IPS-18a (cell line): Measurements from ENCODE around the gene C4orf33.

Experiments
- H3K27ac ChIP-seq: one replicate; pipeline ENCODE4 v1.5.1; 2013; ENCODE audit warnings: low read length
- H3K27me3 ChIP-seq: one replicate; pipeline ENCODE4 v1.6.1; 2013; ENCODE audit warnings: mild to moderate bottlenecking, low read length; ENCODE audit not compliant: control insufficient read depth, insufficient read depth
- H3K36me3 ChIP-seq: one replicate; pipeline ENCODE4 v1.6.1; 2013; ENCODE audit warnings: low read depth, low read length; ENCODE audit not compliant: control insufficient read depth
- H3K4me1 ChIP-seq: one replicate; pipeline ENCODE4 v1.6.1; 2013; ENCODE audit warnings: low read depth, low read length; ENCODE audit not compliant: control insufficient read depth
- H3K4me3 ChIP-seq: one replicate; pipeline ENCODE4 v1.5.1; 2013; ENCODE audit warnings: low read length
- H3K9ac ChIP-seq: one replicate; pipeline ENCODE4 v1.6.1; 2013; ENCODE audit warnings: mild to moderate bottlenecking, low read length, moderate library complexity
- H3K9me3 ChIP-seq: one replicate; pipeline ENCODE4 v1.6.1; 2013; ENCODE audit warnings: low read depth, low read length; ENCODE audit not compliant: control insufficient read depth

The C4orf33 gene

DNA sequence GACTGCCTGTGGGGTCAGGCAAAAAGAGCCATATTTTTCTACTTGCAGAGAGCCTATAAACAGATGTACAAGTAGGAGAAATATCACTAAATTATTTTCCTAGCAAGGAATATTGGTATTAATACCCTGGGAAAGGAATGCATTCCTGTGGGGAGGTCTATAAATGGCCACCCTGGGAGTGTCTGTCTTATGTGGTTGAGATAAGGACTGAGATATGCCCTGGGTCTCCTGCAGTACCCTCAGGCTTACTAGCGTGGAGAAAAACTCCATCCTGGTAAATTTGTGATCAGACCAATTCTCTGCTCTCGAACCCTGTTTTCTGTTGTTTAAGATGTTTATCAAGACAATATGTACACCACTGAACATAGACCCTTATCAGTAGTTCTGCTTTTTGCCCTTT is 35.4 kb downstream of the C4orf33 start:
- Histone ChIP-seq H3K27ac (no peak overlapping the region), H3K27me3 (no peaks in the 10 kb centered on the region), H3K9me3 (no peaks in the 10 kb centered on the region)

DNA sequence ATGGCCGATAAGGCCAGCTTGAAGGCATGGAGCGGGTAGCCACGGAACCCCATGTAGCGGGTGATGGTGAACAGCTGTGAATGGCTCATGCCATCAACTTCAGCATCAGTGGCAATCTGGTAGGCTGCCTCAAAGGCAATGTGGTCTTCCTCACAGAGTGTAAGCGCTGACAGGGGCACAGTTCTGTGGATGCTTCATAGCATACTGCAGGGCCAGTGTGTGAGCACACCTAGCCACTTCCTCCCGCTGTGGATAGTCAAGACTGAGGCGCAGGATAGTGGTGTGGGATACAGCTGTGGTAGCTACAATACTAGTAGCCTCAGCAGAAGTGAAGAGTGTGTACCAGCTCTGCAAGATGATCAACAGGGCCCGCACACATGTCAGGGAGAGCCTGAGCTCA is 40.5 kb downstream of the C4orf33 start:
- no peaks in the 10 kb centered on the region for H3K36me3 ChIP-seq
- H3K4me3 ChIP-seq = no peak overlapping the region
- H3K9ac ChIP-seq = no peak overlapping the region
- H3K9me3 ChIP-seq = no peaks in the 10 kb centered on the region
- H3K27ac ChIP-seq = no peak overlapping the region
- H3K27me3 ChIP-seq = no peaks in the 10 kb centered on the region
- peaks cover under 1% of the 10 kb centered on the region for H3K4me1 ChIP-seq

More for the DNA sequence above, 35.4 kb downstream of the C4orf33 start:
- no peak overlapping the region for H3K4me3 ChIP-seq
- H3K36me3 ChIP-seq = no peaks in the 10 kb centered on the region
- H3K4me1 ChIP-seq = no peaks in the 10 kb centered on the region
- H3K9ac ChIP-seq = no peak overlapping the region

DNA sequence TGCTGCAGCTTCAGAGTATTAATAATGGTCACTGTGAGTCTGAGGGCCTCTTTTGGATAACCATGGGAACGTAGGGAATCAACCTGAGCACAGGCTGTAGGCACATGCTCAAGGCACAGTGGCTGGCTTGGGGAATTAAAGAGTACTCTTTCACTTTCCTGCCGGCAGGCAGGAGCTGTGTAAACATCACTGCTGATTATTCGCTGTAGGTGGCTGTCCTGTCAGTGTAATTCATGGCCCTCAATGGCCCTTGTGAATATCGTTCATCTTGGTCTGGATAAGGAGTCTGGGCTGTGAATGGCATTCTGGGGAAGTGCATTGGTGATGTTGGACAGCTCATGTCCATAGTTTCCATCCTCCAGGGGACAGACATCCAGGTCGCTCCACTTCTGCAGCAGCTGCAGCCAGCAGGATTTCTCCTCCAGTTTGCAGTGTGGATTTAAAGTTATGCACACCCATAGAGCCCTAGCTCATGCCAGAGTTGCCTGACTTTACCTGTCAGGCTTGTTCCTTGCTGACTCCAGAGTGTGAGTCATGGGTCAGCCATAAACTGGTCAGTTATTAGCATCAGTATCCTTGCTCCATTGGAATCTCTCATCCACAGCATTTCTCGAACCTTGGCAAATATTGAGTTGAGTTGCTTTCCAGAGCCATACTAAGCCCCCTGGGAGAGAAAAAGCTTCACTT is 43.0 kb downstream of the C4orf33 start:
- Histone ChIP-seq H3K4me3 (no peak overlapping the region), H3K27me3 (no peaks in the 10 kb centered on the region), H3K27ac (no peak overlapping the region), H3K36me3 (no peaks in the 10 kb centered on the region), H3K9me3 (no peaks in the 10 kb centered on the region), H3K4me1 (peaks cover 4% of the 10 kb centered on the region), H3K9ac (no peak overlapping the region)

DNA sequence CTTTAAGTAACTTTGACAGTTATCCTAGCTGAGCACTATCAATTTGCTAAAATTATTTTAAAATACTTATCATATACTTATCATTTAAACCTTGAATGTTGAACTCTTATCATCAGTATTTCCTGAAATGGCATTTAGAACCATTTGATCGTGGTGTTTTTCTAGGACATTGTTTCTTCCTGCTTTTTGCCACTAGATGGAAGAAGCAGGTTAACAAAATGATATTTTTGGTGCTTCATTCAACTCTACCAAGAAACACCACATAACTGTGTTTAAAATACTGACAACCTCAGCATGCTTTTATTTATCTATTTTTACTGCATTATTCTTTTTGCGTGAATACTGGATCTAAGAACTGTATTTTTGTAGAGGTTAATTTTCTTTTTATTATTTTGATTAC is 44.6 kb downstream of the C4orf33 start:
- Histone ChIP-seq H3K9ac (no peak overlapping the region), H3K27me3 (no peaks in the 10 kb centered on the region), H3K36me3 (no peaks in the 10 kb centered on the region), H3K4me3 (no peak overlapping the region), H3K9me3 (no peaks in the 10 kb centered on the region), H3K4me1 (peaks cover 4% of the 10 kb centered on the region), H3K27ac (no peak overlapping the region)

DNA sequence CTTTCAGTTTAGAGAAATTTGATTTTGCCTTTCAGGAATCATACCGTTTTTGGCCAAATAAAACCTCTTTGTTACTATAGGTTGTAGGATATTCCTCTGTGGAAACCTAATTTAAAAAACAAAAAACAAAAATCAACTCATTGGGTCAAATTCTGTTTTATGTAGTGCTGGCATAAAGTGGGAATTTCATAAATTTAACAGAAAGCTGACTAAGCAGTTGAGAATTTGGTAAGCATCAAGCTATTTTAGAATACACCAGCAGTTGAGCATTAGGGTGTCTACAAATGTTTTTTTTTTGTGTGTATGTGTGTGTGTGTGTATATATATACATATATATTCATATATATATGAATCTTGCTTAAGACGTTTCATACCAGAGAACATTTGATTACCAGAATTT is 47.4 kb downstream of the C4orf33 start:
- Histone ChIP-seq H3K27me3 (no peaks in the 10 kb centered on the region), H3K36me3 (no peaks in the 10 kb centered on the region), H3K4me1 (peaks cover 4% of the 10 kb centered on the region), H3K27ac (no peak overlapping the region), H3K4me3 (no peak overlapping the region), H3K9ac (no peak overlapping the region), H3K9me3 (no peaks in the 10 kb centered on the region)

DNA sequence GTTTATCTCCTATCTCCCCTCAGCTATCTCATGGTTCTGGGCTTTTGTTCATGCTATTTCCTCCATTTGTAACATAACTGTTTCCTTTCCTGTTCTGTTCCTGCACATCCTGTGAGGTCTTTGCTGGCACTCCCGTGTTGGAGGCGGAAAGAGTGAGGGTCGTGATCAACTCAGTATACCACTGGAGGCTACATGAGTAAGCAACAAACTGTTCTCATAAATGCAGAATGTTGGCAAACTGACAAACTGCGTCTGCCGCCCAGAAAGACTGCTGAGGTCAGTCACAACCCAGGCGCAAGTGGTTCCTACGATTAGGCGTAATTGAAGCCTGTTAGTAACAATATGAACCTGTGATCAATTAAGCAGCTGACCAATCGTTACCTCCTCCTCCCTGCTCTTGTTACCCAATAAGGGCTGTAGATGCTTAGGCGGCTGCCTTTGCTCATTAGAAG is 48.8 kb downstream of the C4orf33 start:
- no peaks in the 10 kb centered on the region for H3K27me3 ChIP-seq
- no peaks in the 10 kb centered on the region for H3K36me3 ChIP-seq
- no peak overlapping the region for H3K9ac ChIP-seq
- peaks cover 4% of the 10 kb centered on the region for H3K4me1 ChIP-seq
- no peaks in the 10 kb centered on the region for H3K9me3 ChIP-seq
- no peak overlapping the region for H3K27ac ChIP-seq
- no peak overlapping the region for H3K4me3 ChIP-seq

DNA sequence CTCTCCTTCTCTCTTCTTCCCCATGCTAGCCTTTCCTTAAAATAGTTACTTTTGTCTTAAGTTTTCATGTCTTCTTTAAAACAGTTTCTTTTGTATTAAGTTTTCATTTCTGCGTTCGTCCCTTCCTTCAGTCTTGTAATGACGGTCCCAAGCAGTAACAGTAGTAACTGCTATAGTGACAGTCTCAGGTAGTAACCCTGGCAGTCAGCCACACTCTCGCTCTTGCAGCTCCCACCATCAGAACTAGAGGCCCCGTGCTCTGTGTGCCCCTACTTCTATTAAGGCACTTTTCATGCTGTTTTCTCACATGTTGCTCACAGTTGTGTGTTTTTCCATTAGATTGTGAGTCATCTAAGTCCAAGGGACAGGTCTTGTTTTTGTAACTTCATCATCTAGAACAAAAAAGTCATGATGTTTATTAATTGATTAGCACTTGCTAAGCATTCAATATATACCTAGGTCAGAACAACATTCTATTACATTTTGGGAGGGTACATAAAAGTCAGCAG is 49.3 kb downstream of the C4orf33 start:
- Histone ChIP-seq H3K36me3 (no peaks in the 10 kb centered on the region), H3K27me3 (no peaks in the 10 kb centered on the region), H3K4me1 (peaks cover 4% of the 10 kb centered on the region), H3K4me3 (no peak overlapping the region), H3K9ac (no peak overlapping the region), H3K27ac (no peak overlapping the region), H3K9me3 (no peaks in the 10 kb centered on the region)

DNA sequence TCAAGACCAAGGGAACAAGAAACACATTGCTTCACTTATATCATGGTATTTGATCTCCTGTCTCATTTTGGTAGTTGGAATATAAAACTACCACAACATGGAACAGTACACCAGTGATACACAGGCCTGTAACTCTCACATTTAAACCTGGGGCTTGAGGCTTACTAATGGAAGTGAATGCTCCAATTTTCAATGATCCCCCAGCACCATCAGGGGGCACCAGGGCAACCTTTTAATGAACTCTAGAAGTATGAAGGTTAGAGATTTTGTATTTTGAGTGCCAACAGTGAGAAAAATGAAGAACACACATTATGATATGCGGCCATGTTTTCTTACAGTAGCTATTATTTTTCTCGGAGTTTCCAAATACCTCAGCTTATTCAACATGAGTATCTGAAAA is 50.7 kb downstream of the C4orf33 start:
- Histone ChIP-seq H3K36me3 (no peaks in the 10 kb centered on the region), H3K9ac (no peak overlapping the region), H3K27me3 (no peaks in the 10 kb centered on the region), H3K4me3 (no peak overlapping the region), H3K27ac (no peak overlapping the region), H3K4me1 (peaks cover 1% of the 10 kb centered on the region), H3K9me3 (no peaks in the 10 kb centered on the region)

DNA sequence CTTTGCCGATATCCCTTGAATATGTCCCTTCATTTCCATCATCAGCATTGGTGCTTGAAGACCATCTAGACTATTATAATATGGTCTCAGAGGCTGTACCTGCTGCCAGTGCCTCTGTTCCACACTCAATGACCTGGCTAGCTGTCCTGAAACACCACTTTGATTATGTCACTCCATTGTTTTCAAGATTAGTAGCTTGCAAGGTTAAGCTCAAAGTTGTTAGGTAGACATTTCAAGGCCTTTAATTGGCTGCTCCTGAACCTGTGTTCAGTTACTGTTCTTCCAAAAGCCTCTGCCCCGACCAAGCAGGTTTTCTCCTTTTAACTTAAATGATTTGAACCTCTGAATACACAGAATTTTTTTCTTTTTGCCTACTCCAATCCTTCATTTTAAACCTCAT is 52.9 kb downstream of the C4orf33 start:
- Histone ChIP-seq H3K27me3 (no peaks in the 10 kb centered on the region), H3K9ac (no peak overlapping the region), H3K36me3 (no peaks in the 10 kb centered on the region), H3K9me3 (no peaks in the 10 kb centered on the region), H3K4me3 (no peak overlapping the region), H3K4me1 (no peaks in the 10 kb centered on the region), H3K27ac (no peak overlapping the region)

DNA sequence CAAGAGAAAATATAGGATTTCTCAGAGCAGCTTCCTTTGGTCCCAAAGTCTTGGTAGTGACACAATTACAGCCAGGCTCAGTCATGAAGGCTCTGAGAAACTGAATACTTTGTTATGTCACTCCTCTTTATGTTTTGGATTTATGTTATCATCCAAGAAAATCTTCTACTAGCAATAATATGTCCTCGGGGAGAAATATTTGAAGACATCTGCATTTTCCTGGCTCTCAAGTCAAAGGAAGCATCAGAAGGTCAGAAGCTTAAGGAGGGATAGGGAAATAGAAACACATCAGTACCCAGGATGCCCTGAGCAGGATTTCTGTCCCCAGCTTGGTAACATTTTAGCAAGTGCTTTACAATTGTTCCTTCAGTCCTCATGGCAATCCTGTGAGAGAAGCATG is 54.0 kb downstream of the C4orf33 start:
- H3K9me3 ChIP-seq = no peaks in the 10 kb centered on the region
- no peaks in the 10 kb centered on the region for H3K4me1 ChIP-seq
- no peaks in the 10 kb centered on the region for H3K36me3 ChIP-seq
- no peaks in the 10 kb centered on the region for H3K27me3 ChIP-seq
- no peak overlapping the region for H3K9ac ChIP-seq
- no peak overlapping the region for H3K27ac ChIP-seq
- no peak overlapping the region for H3K4me3 ChIP-seq

DNA sequence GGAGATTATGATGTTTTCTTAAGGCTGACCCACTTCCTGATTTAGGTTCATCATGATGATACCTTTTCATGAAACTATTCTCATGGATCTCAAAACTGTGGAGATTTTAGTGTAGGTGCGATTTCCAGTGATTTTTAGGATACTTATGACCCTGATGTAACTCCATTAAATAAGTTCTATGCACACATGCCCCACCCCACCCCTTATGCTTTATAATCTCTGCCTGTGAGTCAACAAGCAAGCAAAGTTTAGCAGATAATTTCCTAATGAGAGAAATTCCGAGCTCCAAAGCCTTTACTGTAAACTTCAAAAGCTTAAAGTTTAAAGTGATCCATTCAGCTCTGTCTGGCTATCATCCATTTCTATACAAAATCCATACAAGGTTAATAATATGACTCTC is 56.4 kb downstream of the C4orf33 start:
- no peaks in the 10 kb centered on the region for H3K4me1 ChIP-seq
- no peak overlapping the region for H3K9ac ChIP-seq
- H3K27me3 ChIP-seq = no peaks in the 10 kb centered on the region
- H3K4me3 ChIP-seq = no peak overlapping the region
- H3K9me3 ChIP-seq = no peaks in the 10 kb centered on the region
- H3K36me3 ChIP-seq = no peaks in the 10 kb centered on the region
- no peak overlapping the region for H3K27ac ChIP-seq

DNA sequence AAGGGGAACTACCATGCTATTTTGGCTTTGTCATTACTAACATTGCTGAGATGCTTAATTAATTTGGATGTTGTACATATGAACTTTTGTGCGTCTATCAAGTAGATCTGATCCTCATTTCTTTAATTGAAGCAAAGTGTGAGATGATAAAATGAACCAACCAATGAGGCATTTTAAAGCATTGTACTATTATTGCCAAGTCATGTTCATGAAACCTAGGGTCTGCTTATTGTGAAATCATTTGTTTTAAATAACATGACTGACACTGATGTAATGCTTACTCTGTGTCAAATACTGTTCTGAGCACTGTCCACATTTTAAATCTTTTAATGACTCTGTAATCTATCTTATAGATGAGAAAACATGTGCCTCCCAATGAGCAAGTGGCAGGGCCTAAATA is 57.7 kb downstream of the C4orf33 start:
- Histone ChIP-seq H3K4me3 (no peak overlapping the region), H3K9ac (no peak overlapping the region), H3K9me3 (no peaks in the 10 kb centered on the region), H3K27ac (no peak overlapping the region), H3K36me3 (no peaks in the 10 kb centered on the region), H3K4me1 (no peaks in the 10 kb centered on the region), H3K27me3 (no peaks in the 10 kb centered on the region)
